Upper lobe of right lung (tissue), 1 donor: ENCODE data around the gene XIST. TPM values are rescaled to one million over a fixed set of nuclear protein-coding genes. Genes with fewer than 3 reads are reported as not detected.
"Not testable (repeated sequence)": the region's sequence is repeated elsewhere in the genome, so short reads cannot be mapped to it uniquely, and the experiment has no call there.

Source experiments
- ATAC-seq: fragments of 200-7000 bp; cut with Tn5 transposase; one replicate; pipeline ENCODE4 v1.9.1; 2020; ENCODE audit warnings: mild to moderate bottlenecking, moderate library complexity
- DNase-seq: peaks from one replicate; pipeline ENCODE4 v3.0.0-alpha.2; 2020
- H3K27ac ChIP-seq: fragments of 200-600 bp; one replicate; pipeline ENCODE4 v1.8.0; 2022
- H3K27me3 ChIP-seq: fragments of 200-600 bp; one replicate; pipeline ENCODE4 v1.8.0; 2022; ENCODE audit warnings: mild to moderate bottlenecking
- H3K36me3 ChIP-seq: fragments of 200-600 bp; one replicate; pipeline ENCODE4 v1.8.0; 2022
- H3K4me1 ChIP-seq: fragments of 200-600 bp; one replicate; pipeline ENCODE4 v1.8.0; 2022
- H3K4me3 ChIP-seq: fragments of 200-600 bp; one replicate; pipeline ENCODE4 v1.8.0; 2022; ENCODE audit warnings: mild to moderate bottlenecking
- H3K9me3 ChIP-seq: fragments of 200-600 bp; one replicate; pipeline ENCODE4 v1.8.0; 2022
- intact Hi-C: fragments of 100-400 bp; cut with DNase I; formaldehyde crosslinking; loops from one replicate; pipeline ENCODE4 v1.11.0; 2022
- long read RNA-seq: library from polyadenylated mRNA; unstranded; transcript quantifications from one replicate; pipeline ENCODE4 v2.0.0, GENCODE V29; 2021
- total RNA-seq: library from RNA; stranded (reverse); fragmentation: NEBNext Ultra II Directional; extraction: Animal tissue kit (Norgen Biotek cat#: 25700); gene quantifications from one replicate; pipeline ENCODE4 v1.2.1, GENCODE V29; 2021
- TF ChIP-seq, protein P1 (sequence below): fragments of 200-600 bp; IDR thresholded peaks from one replicate; pipeline ENCODE4 v1.8.0; 2022; ENCODE audit warnings: antibody characterized with exemption
- donor health status: DM: no; HTN: yes; CAD: no; lungs with severe emphysema.

Gene XIST
- total RNA-seq, result 0.12 TPM
- long read RNA-seq, result 0 reads

GRCh38 chrX:73852467-73852866 is at the start of gene XIST:
Gene XIST, minus strand, starts transcription at chrX:73852714.
- Histone ChIP-seq H3K4me3 (no peak within 1 kb of the TSS), H3K9me3 (no peaks in the 10 kb centered on the region), H3K27ac (no peak within 1 kb of the TSS), H3K36me3 (no peaks in the 10 kb centered on the region), H3K27me3 (no peaks in the 10 kb centered on the region), H3K4me1 (no peaks in the 10 kb centered on the region)
- DNase-seq, result no peak
- intact Hi-C loops, result no loop called here
- TF ChIP-seq, protein P1, sequence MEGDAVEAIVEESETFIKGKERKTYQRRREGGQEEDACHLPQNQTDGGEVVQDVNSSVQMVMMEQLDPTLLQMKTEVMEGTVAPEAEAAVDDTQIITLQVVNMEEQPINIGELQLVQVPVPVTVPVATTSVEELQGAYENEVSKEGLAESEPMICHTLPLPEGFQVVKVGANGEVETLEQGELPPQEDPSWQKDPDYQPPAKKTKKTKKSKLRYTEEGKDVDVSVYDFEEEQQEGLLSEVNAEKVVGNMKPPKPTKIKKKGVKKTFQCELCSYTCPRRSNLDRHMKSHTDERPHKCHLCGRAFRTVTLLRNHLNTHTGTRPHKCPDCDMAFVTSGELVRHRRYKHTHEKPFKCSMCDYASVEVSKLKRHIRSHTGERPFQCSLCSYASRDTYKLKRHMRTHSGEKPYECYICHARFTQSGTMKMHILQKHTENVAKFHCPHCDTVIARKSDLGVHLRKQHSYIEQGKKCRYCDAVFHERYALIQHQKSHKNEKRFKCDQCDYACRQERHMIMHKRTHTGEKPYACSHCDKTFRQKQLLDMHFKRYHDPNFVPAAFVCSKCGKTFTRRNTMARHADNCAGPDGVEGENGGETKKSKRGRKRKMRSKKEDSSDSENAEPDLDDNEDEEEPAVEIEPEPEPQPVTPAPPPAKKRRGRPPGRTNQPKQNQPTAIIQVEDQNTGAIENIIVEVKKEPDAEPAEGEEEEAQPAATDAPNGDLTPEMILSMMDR, result no peak
- ATAC-seq, result no peak

DNA sequence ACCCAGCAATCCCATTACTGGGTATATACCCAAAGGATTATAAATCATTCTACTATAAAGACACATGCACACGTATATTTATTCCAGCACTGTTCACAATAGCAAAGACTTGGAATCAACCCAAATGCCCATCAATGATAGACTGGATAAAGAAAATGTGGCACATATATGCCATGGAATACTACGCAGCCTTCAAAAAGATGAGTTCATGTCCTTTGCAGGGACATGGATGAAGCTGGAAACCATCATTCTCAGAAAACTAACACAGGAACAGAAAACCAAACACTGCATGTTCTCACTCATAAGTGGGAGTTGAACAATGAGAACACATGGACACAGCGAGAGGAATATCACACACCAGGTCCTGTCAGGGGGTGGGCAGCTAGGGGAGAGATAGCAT is 45.8 kb upstream of the XIST start:
- H3K27ac ChIP-seq, intact Hi-C loops, ATAC-seq, H3K27me3 ChIP-seq, H3K36me3 ChIP-seq, H3K4me3 ChIP-seq, H3K4me1 ChIP-seq, H3K9me3 ChIP-seq, DNase-seq: not testable (repeated sequence)

GRCh38 chrX:73892515-73893090 is 40.1 kb upstream of the XIST start:
- ATAC-seq, DNase-seq, H3K4me1 ChIP-seq, H3K4me3 ChIP-seq, H3K9me3 ChIP-seq, intact Hi-C loops, H3K27me3 ChIP-seq, H3K36me3 ChIP-seq, H3K27ac ChIP-seq: not testable (repeated sequence)

GRCh38 chrX:73882260-73882659 is 29.7 kb upstream of the XIST start:
- H3K9me3 ChIP-seq, intact Hi-C loops, H3K36me3 ChIP-seq, ATAC-seq, H3K27ac ChIP-seq, DNase-seq, H3K4me3 ChIP-seq, H3K4me1 ChIP-seq, H3K27me3 ChIP-seq: not testable (repeated sequence)

DNA sequence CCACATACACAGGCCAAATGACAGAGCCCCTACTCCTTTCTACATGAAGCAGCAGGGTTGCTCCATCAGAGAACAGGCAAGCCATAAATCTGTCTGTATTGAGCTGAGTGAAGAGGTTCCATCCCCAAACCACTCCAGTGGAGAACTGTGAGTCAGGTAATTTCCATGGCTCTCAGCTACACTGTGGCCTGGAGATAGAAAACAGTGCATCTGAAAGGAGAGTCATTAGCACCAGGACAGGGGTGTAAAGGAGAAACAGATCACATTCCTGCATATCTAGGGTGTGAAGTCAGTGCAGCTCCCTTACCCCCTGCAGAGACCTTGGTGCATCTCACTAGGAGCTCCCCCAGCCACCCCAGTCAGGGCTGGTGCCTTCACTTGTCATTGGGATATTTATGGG is 25.2 kb upstream of the XIST start:
- no peak for DNase-seq
- intact Hi-C loops, result no loop called here
- Histone ChIP-seq H3K4me3 (no peak overlapping the region), H3K36me3 (no peaks in the 10 kb centered on the region), H3K27me3 (no peaks in the 10 kb centered on the region), H3K9me3 (no peaks in the 10 kb centered on the region), H3K4me1 (no peaks in the 10 kb centered on the region), H3K27ac (no peak overlapping the region)
- ATAC-seq, result no peak
- TF ChIP-seq, protein P1, result no peak

DNA sequence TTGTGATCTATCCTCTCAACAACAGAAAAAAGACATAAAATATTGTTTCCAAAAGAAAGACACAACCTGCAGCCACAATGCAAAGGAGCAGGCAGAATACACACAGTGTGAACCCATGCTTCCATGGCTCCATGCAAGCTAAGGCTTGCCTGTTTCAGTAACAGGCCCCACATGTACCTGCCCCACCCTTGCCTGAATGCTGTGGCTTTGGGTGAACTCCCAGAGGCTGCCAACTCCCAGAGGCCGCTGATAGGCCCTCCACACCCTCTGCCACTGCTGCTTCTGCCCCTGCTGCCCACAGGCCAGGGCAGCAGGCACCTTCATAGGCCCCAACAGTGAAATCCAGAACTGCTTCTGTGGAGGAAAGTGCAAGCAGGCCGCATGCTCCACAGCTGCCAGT is 24.4 kb upstream of the XIST start:
- H3K27me3 ChIP-seq, result no peaks in the 10 kb centered on the region
- H3K36me3 ChIP-seq, result no peaks in the 10 kb centered on the region
- no peaks in the 10 kb centered on the region for H3K9me3 ChIP-seq
- DNase-seq (no peak), ATAC-seq (no peak)
- H3K27ac ChIP-seq, result no peak overlapping the region
- H3K4me1 ChIP-seq, result no peaks in the 10 kb centered on the region
- TF ChIP-seq, protein P1, result no peak
- no peak overlapping the region for H3K4me3 ChIP-seq
- intact Hi-C loops, result no loop called here

DNA sequence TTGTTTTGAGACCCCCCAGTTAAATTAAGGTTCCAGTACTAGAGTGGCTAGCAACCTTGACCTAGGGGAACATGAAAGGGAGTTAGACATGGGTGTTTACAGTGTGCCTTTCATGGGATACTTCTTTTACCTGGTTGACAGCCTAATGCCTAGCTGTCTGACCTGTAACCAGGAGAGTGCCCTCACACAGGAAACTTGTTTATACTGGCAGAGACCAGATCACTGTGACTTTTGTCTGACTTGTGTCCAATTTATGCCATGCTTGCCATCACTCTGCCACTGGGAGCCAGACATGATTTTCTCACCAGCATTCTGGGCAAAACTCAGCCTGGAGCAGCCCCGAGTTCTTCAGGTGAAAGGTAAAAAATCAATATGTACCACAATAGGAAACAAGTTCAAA is 16.4 kb upstream of the XIST start:
- no peaks in the 10 kb centered on the region for H3K27me3 ChIP-seq
- H3K27ac ChIP-seq, result no peak overlapping the region
- DNase-seq, result no peak
- H3K36me3 ChIP-seq, result no peaks in the 10 kb centered on the region
- no peaks in the 10 kb centered on the region for H3K4me1 ChIP-seq
- no peak for ATAC-seq
- TF ChIP-seq, protein P1, result no peak
- H3K9me3 ChIP-seq, result no peaks in the 10 kb centered on the region
- H3K4me3 ChIP-seq, result no peak overlapping the region
- intact Hi-C loops, result no loop called here
